Nephron progenitor cell (in vitro differentiated cells): ENCODE data around the gene MUC2.

Experiments
- DNase-seq: peaks from one replicate; pipeline ENCODE4 v3.0.0; 2021
- H3K27ac Mint-ChIP-seq: 2 replicates; pipeline ENCODE4 v1.8.0; 2021; ENCODE audit warnings: mild to moderate bottlenecking, moderate library complexity, mixed read lengths
- H3K27me3 Mint-ChIP-seq: 2 replicates; pipeline ENCODE4 v1.8.0; 2021; ENCODE audit warnings: mild to moderate bottlenecking, low read depth, mixed read lengths; ENCODE audit not compliant: poor library complexity
- H3K36me3 Mint-ChIP-seq: 2 replicates; pipeline ENCODE4 v1.8.0; 2021; ENCODE audit warnings: low read depth, mixed read lengths
- H3K4me1 Mint-ChIP-seq: 2 replicates; pipeline ENCODE4 v1.8.0; 2021; ENCODE audit warnings: mixed read lengths
- H3K4me3 Mint-ChIP-seq: 2 replicates; pipeline ENCODE4 v1.8.0; 2021; ENCODE audit warnings: mild to moderate bottlenecking, moderate library complexity, mixed read lengths
- H3K9me3 Mint-ChIP-seq: 2 replicates; pipeline ENCODE4 v1.8.0; 2021; ENCODE audit warnings: mild to moderate bottlenecking, moderate library complexity, mixed read lengths
- CTCF ChIP-seq: fragments of 200-600 bp; sonication (generic); IDR thresholded peaks from 2 replicates; pipeline ENCODE4 v1.5.0; 2021; ENCODE audit warnings: antibody characterized with exemption

The MUC2 gene

GRCh38 chr11:1117992-1118391 lies 43.3 kb downstream of the MUC2 start:
- TF ChIP-seq CTCF = no peak
- H3K9me3 Mint-ChIP-seq = no peaks in the 10 kb centered on the region
- no peak for DNase-seq
- no peaks in the 10 kb centered on the region for H3K36me3 Mint-ChIP-seq
- H3K27me3 Mint-ChIP-seq = peaks cover 38% of the 10 kb centered on the region
- H3K27ac Mint-ChIP-seq = no peak overlapping the region
- peaks cover 4% of the 10 kb centered on the region for H3K4me1 Mint-ChIP-seq
- H3K4me3 Mint-ChIP-seq = no peak overlapping the region

- peaks cover 4% of the 10 kb centered on the region for H3K4me1 Mint-ChIP-seq
- no peaks in the 10 kb centered on the region for H3K36me3 Mint-ChIP-seq
- no peak overlapping the region for H3K27ac Mint-ChIP-seq
- no peak overlapping the region for H3K4me3 Mint-ChIP-seq
- DNase-seq = no peak
- no peak for TF ChIP-seq CTCF
- no peaks in the 10 kb centered on the region for H3K9me3 Mint-ChIP-seq
- peaks cover 46% of the 10 kb centered on the region for H3K27me3 Mint-ChIP-seq
Observed at GRCh38 chr11:1118755-1119603, 44.3 kb downstream of the MUC2 start.

- no peak for TF ChIP-seq CTCF
- no peak overlapping the region for H3K4me3 Mint-ChIP-seq
- no peak for DNase-seq
- H3K27ac Mint-ChIP-seq = no peak overlapping the region
- H3K36me3 Mint-ChIP-seq = no peaks in the 10 kb centered on the region
- H3K27me3 Mint-ChIP-seq = peaks cover 52% of the 10 kb centered on the region
- peaks cover 4% of the 10 kb centered on the region for H3K4me1 Mint-ChIP-seq
- peaks cover 6% of the 10 kb centered on the region for H3K9me3 Mint-ChIP-seq
Observed at GRCh38 chr11:1119604-1120146, 45.0 kb downstream of the MUC2 start.

GRCh38 chr11:1120532-1121330 lies 46.1 kb downstream of the MUC2 start:
- no peak overlapping the region for H3K27ac Mint-ChIP-seq
- no peak for TF ChIP-seq CTCF
- no peaks in the 10 kb centered on the region for H3K36me3 Mint-ChIP-seq
- H3K4me3 Mint-ChIP-seq = no peak overlapping the region
- no peak for DNase-seq
- H3K4me1 Mint-ChIP-seq = peaks cover 4% of the 10 kb centered on the region
- H3K27me3 Mint-ChIP-seq = peaks cover 44% of the 10 kb centered on the region
- H3K9me3 Mint-ChIP-seq = peaks cover 6% of the 10 kb centered on the region

GRCh38 chr11:1121331-1121812 lies 46.7 kb downstream of the MUC2 start:
- H3K9me3 Mint-ChIP-seq = peaks cover 6% of the 10 kb centered on the region
- no peak for DNase-seq
- no peak for TF ChIP-seq CTCF
- H3K4me3 Mint-ChIP-seq = no peak overlapping the region
- H3K36me3 Mint-ChIP-seq = no peaks in the 10 kb centered on the region
- peaks cover 4% of the 10 kb centered on the region for H3K4me1 Mint-ChIP-seq
- H3K27ac Mint-ChIP-seq = no peak overlapping the region
- H3K27me3 Mint-ChIP-seq = peaks cover 44% of the 10 kb centered on the region
